NT2/D1 (cell line): ENCODE measurements around the gene ZBTB24.

Experiments
- SUZ12 ChIP-seq: IDR thresholded peaks from 2 replicates; pipeline ENCODE4 v1.6.1; 2011; ENCODE audit not compliant: insufficient read length, insufficient read depth; ENCODE audit errors: extremely low read depth
- YY1 ChIP-seq: IDR thresholded peaks from 2 replicates; pipeline ENCODE4 v1.6.1; 2011; ENCODE audit not compliant: insufficient read length, insufficient read depth
- ZNF274 ChIP-seq: IDR thresholded peaks from 2 replicates; pipeline ENCODE4 v1.6.1; 2011; ENCODE audit warnings: mild to moderate bottlenecking, low read depth, low read length

GRCh38 chr6:109449064-109449794, 33.8 kb downstream of the ZBTB24 start:
- TF ChIP-seq ZNF274 (no peak), YY1 (no peak), SUZ12 (no peak)
